GM18520 (cell line): ENCODE data around the gene RAD51.
"Not testable (repeated sequence)": the region's sequence is repeated elsewhere in the genome, so short reads cannot be mapped to it uniquely, and the experiment has no call there.

Source experiments
- ATAC-seq: cut with Tn5 transposase; IDR thresholded peaks from one replicate; pipeline ENCODE4 v1.9.1; 2021; ENCODE audit not compliant: unreplicated experiment

RAD51 gene

DNA sequence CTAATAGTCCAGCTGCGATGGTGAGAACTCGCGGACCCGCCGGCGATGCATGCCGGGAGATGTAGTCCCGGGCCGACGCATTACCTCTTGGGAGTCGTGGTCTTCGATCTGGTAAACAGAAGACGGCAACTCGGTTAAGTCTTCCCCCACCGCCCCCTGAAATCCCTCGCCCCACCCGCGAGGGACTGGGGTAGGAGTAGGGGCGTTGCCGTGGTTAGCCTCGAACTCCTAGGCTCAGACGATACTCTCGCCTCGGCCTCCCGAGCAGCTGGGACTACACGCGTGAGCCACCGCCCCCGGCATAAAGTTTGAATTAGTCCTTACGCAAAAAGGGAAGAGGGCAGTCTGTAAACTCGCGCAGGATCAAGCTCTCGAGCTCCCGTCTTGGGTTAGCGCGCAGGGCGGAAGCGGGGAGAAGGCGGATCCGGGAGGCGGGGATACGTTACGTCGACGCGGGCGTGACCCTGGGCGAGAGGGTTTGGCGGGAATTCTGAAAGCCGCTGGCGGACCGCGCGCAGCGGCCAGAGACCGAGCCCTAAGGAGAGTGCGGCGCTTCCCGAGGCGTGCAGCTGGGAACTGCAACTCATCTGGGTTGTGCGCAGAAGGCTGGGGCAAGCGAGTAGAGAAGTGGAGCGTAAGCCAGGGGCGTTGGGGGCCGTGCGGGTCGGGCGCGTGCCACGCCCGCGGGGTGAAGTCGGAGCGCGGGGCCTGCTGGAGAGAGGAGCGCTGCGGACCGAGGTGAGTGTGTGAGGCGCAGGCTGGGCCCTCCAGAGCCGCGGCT, at the start of gene RAD51:
RAD51 (plus strand) TSS at position 487 of the 781 bp plus-strand sequence. CDS start 3,585 bp downstream, outside the sequence.
- peak; percentile 68 for ATAC-seq

DNA sequence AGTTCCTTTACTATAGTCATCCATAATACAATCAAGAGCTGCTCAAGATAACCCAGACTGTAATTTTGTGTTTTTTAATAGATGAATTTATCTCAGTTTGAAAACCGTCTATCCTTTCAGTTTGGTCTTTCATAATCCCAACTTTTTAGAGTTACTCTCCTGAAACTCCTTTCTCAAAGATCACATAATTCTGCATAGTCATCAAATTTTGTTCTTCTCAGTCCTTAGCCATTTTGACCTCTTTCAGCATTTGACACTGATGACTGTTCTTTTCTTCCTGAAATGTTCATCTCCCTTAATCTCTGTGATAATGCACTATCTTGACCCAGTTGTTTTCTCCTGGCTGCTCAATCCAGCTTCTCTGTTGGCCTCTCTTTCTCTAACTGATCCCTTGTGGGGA, 47.5 kb upstream of the RAD51 start:
- no peak for ATAC-seq

DNA sequence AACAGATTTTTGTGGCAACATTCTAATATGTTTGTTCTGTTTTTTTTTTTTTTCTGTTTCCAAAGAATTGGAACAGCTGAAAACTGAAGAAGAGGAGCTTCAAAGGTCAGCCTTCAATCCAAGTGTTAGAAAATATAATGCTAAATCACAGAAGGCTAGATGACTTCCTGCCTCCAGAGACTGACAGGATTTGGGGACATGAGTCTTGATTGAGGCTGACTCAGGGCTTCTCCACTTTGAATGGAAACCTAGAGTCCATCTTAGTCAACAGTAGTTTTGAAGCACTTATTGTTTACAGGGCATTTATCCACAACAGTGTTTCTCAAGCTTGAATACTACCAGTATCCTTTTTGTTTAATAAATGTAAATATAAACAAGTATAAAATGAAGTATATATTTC, 44.5 kb upstream of the RAD51 start:
- no peak for ATAC-seq

DNA sequence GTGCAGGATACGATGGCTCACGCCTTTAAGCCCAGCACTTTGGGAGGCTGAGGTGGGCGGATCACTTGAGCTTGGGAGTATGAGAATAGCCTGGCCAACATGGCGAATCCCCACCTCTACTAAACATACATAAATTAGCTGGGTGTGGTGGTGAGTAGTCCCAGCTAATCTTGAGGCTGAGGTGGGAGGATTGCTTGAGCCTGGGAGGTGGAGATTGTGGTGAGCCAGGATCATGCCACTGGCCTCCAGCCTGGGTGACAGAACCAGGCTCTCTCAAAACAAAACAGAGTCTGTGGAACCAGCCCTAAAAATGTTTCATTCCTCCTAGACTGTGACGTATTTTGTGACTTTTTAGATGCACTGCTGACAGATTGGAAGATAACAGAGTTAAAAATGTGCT, 34.3 kb upstream of the RAD51 start:
- no peak for ATAC-seq

DNA sequence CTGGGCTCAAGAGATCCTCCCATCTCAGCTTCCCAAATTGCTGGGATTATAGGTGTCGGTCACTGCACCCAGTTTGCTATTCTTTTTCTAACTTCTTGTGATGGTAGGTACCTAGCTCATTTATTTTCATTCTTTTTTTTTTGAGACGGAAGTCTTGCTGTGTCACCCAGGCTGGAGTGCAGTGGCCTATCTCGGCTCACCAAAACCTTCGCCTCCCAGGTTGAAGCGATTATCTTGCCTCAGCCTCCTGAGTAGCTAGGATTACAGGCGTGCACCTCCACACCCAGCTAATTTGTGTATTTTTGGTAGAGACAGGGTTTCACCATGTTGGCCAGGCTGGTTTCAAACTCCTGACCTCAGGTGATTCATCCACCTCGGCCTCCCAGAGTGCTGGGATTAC, 30.1 kb upstream of the RAD51 start:
- no peak for ATAC-seq

DNA sequence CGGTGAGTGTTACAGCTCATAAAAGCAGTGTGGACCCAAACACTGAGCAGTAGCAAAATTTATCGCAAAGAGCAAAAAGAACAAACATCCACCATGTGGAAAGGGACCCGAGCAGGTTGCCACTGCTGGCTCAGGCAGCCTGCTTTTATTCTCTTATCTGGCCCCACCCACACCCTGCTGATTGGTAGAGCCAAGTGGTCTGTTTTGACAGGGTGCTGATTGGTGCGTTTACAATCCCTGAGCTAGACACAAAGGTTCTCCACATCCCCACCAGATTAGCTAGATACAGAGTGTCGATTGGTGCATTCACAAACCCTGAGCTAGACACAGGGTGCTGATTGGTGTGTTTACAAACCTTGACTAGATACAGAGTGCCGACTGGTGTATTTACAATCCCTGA, 18.7 kb upstream of the RAD51 start:
- ATAC-seq = not testable (repeated sequence)

DNA sequence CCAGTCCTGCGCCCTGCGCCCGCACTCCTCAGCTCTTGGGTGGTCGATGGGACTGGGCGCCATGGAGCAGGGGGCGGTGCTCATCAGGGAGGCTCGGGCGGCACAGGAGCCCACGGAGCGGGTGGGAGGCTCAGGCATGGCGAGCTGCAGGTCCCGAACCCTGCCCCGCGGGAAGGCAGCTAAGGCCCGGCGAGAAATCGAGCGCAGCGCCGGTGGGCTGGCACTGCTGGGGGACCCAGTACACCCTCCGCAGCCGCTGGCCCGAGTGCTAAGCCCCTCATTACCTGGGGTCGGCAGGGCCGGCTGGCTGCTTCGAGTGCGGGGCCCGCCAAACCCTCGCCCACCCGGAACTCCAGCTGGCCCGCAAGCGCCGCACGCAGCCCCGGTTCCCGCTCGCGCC, 18.1 kb upstream of the RAD51 start:
- not testable (repeated sequence) for ATAC-seq

DNA sequence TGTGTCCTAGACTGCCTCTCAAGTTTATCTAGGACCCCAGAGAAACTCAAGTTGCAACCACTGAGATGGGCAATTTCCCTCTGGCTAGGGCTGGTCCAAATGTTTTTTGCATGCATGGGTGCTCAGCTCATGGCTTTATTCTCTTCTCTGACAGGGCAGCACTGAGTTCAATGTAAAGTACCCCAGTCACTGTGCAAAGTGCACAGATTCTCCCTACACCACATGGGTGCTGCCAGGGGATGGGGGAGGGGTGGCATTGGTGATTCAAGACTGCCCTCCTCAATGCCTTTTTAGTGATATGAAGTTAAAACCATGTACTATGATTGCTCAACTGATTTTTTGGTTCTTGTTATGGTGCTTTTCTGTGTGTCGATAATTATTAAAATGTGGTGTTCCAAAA, 14.8 kb upstream of the RAD51 start:
- no peak for ATAC-seq

DNA sequence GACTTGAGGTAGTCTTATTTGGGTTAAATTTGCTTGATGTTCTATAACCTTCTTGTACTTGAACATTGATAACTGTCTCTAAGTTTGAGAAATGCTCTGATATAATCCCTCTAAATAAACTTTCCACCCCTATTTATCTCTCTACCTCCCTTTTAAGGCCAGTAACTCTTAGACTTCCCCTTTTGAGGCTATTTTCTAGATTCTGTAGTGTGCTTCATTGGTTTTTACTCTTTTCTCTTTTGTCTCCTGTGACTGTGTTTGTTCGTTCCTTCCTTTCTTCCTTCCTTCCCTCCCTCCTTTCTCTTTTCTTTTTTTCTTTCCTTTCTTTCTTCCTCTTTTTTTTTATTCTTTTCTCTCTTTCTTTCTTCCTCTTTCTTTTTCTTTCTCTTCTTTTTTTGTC, 14.0 kb upstream of the RAD51 start:
- ATAC-seq = not testable (repeated sequence)

DNA sequence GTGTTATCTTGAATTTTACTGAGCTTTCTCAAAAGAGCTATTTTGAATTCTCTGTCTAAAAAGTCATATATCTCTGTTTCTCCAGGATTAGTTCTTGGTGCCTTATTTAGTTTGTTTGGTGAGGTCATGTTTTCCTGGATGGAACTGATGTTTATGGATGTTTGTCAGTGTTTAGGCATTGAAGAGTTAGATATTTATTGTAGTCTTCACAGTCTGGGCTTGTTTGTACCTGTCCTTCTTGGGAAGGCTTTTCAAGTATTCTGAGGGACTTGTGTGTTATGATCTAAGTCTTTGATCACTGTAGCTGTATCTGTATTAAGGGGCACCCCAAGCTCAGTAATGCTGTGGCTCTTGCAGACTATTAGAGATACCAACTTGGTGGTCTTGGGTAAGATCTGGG, 10.6 kb upstream of the RAD51 start:
- no peak for ATAC-seq

DNA sequence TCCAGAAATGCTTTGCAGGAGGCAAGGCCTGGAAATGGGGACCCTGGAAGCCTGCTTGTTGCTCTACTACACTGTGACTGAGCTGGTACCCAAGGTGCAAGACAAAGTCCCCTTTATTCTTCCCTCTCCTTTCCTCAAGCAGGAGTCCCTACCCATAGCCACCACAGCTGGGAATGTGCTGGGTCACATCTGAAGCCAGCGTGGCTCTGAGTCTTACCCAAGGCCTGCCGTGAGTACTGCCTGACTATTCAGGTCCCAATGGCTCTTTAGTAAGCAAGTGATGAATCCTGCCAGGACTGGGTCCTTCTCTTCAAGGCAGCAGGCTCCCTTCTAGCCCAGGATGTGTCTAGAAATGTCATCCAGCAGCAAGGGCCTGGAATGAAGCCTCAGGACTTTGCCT, 9.6 kb upstream of the RAD51 start:
- no peak for ATAC-seq

DNA sequence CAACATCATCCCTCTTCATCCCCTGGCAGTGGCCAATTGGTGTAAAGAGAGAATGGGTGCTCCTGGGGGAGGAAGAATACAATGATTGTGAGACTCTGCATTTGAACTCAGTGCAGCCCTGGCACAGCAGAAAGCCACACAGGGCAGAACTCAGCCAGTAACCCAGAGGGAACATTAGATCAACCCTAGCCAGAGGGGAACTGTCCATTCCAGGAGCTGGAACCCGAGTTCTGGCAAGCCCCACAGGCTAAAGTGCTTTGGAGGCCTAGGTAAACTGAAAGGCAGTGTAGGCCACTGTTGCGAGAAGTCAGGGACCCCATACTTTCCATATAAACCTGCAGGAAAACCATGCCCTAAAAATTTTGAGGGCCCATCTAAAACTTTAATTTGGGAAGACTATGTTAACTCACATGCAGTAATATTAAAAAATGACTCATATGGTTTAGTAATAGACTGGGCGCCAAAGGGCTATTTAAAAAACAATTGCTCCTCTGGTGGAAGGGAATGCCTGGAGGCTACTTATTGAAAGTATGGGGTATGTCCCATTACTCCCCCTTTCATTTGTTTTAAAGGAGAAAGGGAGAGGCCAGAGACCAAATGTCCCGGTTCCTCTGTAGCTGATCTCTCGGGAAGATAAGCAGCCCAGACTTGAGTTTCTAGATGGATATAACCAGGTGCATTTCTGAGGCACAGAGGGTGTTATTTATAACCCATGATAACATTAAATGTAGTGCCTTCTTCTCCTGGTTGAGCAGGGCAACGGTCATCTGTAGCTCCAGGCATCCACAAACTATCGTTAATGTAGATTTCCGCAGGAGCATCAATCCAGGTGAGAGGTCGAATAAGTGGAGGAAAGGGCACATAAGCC, 5.8 kb upstream of the RAD51 start:
- ATAC-seq = no peak

DNA sequence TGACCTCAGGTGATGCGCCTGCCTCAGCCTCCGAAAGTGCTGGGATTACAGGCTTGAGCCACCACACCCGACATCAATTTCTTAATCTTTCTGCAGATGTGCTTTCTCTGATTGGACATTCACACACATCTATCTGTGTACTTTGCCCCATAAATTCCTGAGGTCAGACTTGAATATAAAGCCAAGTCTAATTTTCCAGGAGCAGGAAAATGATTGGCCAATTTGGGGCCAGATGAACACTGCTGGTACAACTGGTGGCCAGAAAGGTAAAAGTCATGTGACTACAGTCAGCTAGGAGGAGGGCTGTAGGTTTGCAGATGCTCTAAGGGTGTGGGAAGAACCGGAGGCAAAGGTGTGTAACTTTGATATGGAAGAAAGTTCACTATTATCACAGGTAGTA, 3.2 kb upstream of the RAD51 start:
- ATAC-seq = no peak

DNA sequence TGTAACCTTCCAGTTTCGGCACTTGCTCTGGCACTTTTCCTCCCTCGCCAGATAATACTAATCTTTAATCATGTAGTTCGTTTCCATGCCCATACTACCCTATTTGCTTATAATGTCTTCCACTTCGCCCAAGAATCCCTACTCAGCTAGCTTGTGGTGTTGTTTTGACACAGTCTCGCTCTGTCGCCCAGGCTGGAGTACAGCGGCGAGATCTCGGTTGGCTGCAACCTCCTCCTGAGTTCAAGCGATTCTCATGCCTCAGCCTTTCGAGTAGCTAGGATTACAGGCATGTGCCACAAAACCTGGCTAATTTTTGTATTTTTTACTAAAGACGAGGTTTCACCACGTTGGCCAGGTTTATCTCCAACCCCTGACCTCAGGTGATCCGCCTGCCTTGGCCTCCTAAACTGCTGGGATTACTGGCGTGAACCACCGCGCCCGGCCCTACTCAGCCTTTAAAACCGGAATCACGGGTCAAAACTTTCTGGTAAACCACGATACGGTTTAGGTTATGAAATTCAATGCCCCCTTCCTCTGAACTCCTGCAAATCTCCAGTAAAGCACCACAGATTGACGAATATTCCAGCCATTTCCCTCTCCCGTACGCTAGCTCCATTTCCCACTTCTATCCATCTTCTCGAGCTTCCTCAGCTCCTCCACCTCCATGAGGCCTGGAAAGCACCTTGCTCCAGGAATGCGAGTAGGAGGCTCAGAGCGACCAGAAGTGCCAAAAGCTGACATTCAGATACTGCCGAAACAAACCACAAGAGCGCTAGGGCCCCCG, 878 bp upstream of the RAD51 start:
- no peak for ATAC-seq

DNA sequence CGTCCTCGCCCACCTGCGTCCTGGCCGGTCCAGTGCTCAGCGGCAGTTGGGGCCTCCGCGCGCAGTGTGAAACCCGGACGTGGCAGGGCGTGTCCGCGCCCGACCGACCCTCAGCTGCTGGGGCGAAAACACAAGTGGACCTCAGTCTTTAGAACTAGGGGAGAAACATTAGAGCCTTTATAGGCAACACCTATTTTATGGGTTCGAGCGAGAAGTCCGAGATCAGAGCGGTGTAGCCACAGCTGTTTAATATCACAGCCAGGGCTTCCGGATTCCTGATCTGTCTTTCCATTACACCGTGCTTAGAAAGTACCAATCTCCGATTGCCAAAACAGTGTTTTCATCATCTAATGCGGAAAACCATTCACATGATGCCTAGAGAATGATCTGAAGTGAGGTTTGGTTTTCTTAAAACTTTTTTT, 506 bp downstream of the RAD51 start:
- peak; percentile 6 for ATAC-seq

DNA sequence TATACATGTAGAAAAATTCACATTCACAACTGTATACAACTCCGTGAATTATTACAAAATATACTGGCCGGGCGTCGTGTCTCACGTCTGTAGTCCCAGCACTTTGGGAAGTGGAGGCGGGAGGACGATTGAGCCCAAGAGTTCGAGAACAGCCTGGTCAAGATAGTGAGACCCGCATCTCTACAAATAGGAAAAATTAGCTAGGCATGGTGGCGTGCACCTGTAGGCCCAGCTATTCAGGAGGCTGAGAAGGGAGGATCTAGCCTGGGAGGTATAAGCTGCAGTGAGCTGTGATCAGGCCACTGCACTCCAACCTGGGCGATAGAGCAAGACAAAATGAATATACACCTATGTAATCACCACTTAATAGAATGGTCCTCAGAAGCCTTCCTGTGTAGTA, 1.3 kb downstream of the RAD51 start:
- no peak for ATAC-seq

DNA sequence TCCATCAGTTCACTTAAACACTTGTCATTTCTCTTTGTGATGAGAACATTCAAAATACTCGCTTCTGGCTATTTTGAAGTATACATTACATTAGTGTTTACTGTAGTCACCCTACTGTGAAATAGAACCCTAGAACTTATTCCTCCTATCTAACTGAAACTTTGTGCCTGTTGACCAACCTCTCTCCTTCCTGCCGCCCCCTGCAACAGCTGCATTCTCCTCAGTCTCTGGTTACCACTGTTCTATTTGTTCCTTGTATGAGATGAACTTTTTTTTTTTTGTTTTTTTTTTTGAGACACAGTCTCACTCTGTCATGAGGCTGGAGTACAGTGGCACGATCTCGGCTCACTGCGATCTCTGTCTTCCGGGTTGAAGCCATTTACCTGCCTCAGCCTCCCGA, 2.9 kb downstream of the RAD51 start:
- no peak for ATAC-seq

DNA sequence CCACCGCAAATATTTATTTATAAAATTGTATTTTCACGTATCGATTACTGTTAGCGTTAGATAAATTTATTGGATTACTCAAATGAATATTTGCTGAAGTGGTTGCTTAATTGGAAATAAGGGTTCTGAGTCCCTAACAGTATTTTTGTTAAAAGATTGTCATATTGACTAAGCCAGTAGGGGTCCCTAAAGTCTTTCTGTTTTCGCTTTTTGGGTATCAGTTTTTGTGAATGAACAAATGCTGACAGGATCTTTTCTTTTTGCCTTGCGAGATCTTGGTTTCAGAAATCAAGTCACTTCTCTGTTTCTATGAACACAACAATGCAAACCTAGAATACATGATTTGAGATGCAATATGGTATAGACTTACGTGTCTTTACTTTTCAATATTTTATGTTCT, 7.1 kb downstream of the RAD51 start:
- no peak for ATAC-seq

DNA sequence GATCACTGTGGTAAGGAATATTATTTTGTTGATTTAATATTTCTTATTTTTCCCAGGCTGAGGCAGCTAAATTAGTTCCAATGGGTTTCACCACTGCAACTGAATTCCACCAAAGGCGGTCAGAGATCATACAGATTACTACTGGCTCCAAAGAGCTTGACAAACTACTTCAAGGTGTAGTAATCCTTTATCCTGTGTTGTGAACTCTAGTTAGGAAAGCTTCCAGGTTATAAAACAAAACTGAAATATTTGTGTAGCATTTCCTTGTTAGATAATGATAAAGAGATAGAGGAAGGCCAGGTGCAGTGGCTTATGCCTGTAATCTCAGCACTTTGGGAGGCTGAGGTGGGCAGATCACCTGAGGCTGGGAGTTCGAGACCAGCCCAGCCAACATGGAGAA, 11.1 kb downstream of the RAD51 start:
- no peak for ATAC-seq

DNA sequence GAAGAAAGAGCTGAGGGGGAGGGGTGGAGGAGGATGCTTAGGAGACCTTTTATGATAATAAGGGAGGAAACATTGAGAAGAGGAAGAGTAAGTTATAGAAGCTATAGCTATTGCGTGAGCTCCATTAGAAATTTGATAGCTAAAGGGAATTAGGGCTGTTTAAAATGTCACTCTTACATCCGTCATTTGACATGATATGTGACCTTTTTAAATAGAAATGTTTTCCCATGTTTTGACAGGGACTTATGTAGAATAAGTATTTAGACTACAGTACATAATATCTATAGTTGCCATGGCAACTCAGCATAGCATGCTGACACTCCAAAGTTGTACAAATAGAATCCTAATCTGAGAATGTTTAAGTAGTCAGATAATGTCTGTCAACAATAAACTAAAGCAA, 19.2 kb downstream of the RAD51 start:
- ATAC-seq = no peak

DNA sequence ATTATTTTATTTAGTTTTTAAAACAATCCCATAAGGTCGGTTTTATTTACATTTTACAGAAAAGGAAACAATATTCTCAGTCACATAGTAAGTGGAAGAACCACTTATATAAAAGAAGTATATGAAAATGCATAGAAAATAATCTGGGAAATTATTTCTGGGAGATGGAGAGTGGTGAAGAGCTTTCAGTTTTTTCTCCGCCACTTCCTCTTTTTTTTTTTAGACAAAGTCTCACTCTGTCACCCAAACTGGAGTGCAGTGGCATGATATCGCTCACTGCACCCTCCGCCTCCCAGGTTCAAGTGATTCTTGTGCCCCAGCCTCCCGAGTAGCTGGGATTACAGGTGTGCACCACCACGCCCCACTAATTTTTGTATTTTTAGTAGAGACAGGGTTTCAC, 21.2 kb downstream of the RAD51 start:
- ATAC-seq = no peak

DNA sequence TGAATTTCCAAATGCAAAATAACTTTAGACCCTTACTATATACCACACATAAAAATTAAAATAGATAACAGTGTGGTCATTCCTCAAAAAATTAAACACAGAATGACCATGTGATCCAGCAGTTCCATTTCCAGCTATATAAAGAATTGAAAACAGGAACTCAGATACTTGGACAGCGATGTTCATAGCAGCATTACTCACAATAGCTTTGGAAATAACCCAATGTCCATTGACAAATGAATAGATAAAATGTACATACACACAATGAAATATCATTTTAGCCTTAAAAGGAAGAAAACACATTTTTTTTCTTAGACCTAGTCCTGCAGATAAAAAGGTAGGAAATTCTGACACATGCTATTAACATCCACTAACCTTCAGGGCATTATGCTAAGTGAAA, 26.7 kb downstream of the RAD51 start:
- ATAC-seq = no peak
